Activated T-helper 2 cell treated with anti-CD3 and anti-CD28 coated beads, Interferon-gamma antibody, Interleukin-2, Interleukin-4, amounts not matched to agents 10 μg/mL and 5 μg/mL and 100 μg/mL, durations not matched to agents 14 hours and 24 hours and 36 hours (primary cell): ENCODE data around the gene TRPM8. TPM values are rescaled to one million over a fixed set of nuclear protein-coding genes. Genes with fewer than 3 reads are reported as not detected.

Source experiments
- DNase-seq: peaks from one replicate; pipeline ENCODE4 v3.0.0; 2021; ENCODE audit warnings: low spot score
- H3K27ac Mint-ChIP-seq: one replicate; pipeline ENCODE4 v1.8.0; 2021; ENCODE audit warnings: mixed read lengths
- H3K27me3 Mint-ChIP-seq: one replicate; pipeline ENCODE4 v1.8.0; 2021; ENCODE audit warnings: low read depth, mixed read lengths
- H3K36me3 Mint-ChIP-seq: one replicate; pipeline ENCODE4 v1.8.0; 2021; ENCODE audit warnings: low read depth, mixed read lengths
- H3K4me1 Mint-ChIP-seq: one replicate; pipeline ENCODE4 v1.8.0; 2021; ENCODE audit warnings: low read depth, mixed read lengths
- H3K4me3 Mint-ChIP-seq: one replicate; pipeline ENCODE4 v1.8.0; 2021; ENCODE audit warnings: low read depth, mild to moderate bottlenecking, moderate library complexity, mixed read lengths
- H3K9me3 Mint-ChIP-seq: one replicate; pipeline ENCODE4 v1.8.0; 2021; ENCODE audit warnings: mixed read lengths
- intact Hi-C: fragments of 100-400 bp; cut with micrococcal nuclease; formaldehyde crosslinking; loops from one replicate; pipeline ENCODE4 v1.15.1; 2023
- total RNA-seq: library from RNA; stranded (reverse); gene quantifications from 2 replicates; pipeline ENCODE4 v1.2.3, GENCODE V29; 2022

TRPM8 gene
- total RNA-seq, 1 donor from 2014 or later = not detected

- H3K4me3 Mint-ChIP-seq = no peak within 1 kb of the TSS
Measured at GRCh38 chr2:234050455-234051135, 133.4 kb downstream of the TRPM8 start, which contains the start of gene SPP2. Gene SPP2, plus strand, starts transcription at chr2:234050702. Its CDS starts 85 bp downstream, at chr2:234050787.

DNA sequence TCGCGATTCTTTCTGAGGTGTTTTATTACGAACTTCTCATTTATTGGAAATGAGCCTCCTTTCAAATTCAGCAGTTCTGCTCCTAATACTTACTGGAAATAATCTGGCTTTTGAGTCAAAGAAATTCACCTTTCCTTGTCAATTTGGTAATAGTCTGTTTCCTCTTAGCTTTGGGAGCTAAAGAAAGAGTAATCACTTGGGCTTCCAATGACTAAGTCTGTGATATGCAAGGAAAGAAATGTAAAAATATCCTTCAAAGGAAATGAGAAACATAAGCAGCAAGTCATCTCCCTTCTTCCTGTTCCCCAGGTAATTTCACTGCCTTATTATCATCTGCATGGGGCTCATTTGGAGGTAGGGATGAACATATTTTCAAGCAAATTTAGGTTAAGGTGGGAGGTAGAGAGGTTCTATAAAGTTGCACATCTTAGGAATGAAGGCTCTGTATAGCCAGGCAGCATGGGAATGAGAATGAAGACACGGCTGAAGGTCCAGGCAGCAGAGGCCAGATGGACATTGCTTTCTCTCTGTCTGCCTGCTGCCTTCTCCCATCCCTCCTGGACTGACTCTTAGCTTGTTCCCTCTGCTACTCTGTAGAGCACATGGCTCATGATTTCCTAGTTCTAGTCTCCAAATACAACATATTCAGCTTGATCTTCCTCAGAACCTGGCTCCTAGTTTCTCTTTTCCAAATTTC, 134.3 kb downstream of the TRPM8 start:
- peaks cover 43% of the 10 kb centered on the region for H3K27me3 Mint-ChIP-seq
- no peak overlapping the region for H3K4me3 Mint-ChIP-seq
- DNase-seq = no peak
- no peaks in the 10 kb centered on the region for H3K36me3 Mint-ChIP-seq
- intact Hi-C loops = no loop called here
- H3K9me3 Mint-ChIP-seq = no peaks in the 10 kb centered on the region
- H3K4me1 Mint-ChIP-seq = no peaks in the 10 kb centered on the region
- no peak overlapping the region for H3K27ac Mint-ChIP-seq

More at GRCh38 chr2:234050455-234051135, 133.4 kb downstream of the TRPM8 start, which contains the start of gene SPP2:
- Mint-ChIP-seq H3K4me1 (no peaks in the 10 kb centered on the region), H3K36me3 (no peaks in the 10 kb centered on the region), H3K9me3 (no peaks in the 10 kb centered on the region), H3K27me3 (peaks cover 41% of the 10 kb centered on the region), H3K27ac (no peak within 1 kb of the TSS)
- intact Hi-C loops = no loop called here
- DNase-seq = no peak

DNA sequence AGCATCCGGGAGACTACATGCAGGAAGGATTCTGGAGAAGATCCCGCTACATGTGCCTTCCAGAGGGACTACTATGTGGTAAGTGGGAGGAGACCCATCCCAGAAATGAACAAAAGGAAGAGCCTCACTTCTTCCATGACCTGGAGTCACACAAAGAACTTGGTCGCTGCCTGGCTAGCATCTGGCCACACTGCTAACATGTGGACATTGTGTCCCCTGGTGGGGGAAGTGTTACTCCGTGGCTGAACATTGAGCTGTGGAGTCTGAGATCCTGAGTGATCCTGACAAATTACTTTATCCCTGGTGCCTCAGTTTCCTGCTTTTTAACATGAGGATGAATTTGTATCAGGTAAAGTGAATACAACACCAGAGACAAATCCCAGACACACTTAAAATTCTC, 141.7 kb downstream of the TRPM8 start:
- peaks cover 45% of the 10 kb centered on the region for H3K27me3 Mint-ChIP-seq
- no peak overlapping the region for H3K4me3 Mint-ChIP-seq
- H3K9me3 Mint-ChIP-seq = no peaks in the 10 kb centered on the region
- DNase-seq = no peak
- intact Hi-C loops = no loop called here
- H3K4me1 Mint-ChIP-seq = peaks cover 4% of the 10 kb centered on the region
- no peak overlapping the region for H3K27ac Mint-ChIP-seq
- no peaks in the 10 kb centered on the region for H3K36me3 Mint-ChIP-seq

GRCh38 chr2:234060236-234060635, 143.1 kb downstream of the TRPM8 start:
- Mint-ChIP-seq H3K4me1 (peaks cover 4% of the 10 kb centered on the region), H3K9me3 (no peaks in the 10 kb centered on the region), H3K27ac (no peak overlapping the region), H3K36me3 (no peaks in the 10 kb centered on the region), H3K27me3 (peaks cover 48% of the 10 kb centered on the region), H3K4me3 (no peak overlapping the region)
- intact Hi-C loops = no loop called here
- no peak for DNase-seq

DNA sequence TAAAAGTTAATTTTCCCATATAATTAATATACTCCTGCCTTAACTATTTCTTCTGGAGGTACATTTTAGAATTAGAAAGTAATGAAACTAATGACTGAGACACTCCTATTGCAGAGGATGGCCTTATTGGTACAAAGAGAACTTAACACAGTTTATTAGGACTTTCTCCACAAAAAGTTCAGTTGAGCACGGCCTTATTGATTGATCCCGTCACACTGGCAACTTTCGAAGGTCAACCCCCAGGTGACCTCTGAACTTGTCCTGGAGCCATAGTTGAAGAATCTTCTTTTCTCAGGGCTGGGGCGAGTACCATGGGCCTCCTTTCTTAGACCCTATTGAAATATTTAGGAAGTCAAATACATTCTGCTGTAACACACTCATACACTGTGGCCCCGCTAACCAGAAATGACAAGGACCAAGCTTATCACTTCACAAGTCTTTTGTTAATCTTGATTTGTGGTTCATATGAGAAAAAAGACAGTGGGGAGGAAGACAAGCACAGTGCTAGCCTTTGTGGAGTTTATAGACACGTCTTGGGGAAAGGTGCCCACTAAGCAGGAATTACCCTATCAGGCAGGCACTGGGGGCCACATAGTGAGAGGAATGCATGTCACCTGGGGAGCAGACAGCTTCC, 144.6 kb downstream of the TRPM8 start:
- no peak overlapping the region for H3K27ac Mint-ChIP-seq
- no peaks in the 10 kb centered on the region for H3K9me3 Mint-ChIP-seq
- peaks cover 4% of the 10 kb centered on the region for H3K4me1 Mint-ChIP-seq
- peaks cover 46% of the 10 kb centered on the region for H3K27me3 Mint-ChIP-seq
- no peak for DNase-seq
- H3K36me3 Mint-ChIP-seq = no peaks in the 10 kb centered on the region
- H3K4me3 Mint-ChIP-seq = no peak overlapping the region
- intact Hi-C loops = no loop called here

- no peak overlapping the region for H3K4me3 Mint-ChIP-seq
- intact Hi-C loops = no loop called here
- DNase-seq = no peak
Measured at GRCh38 chr2:234066587-234066986, 149.4 kb downstream of the TRPM8 start.

More at GRCh38 chr2:234066587-234066986, 149.4 kb downstream of the TRPM8 start:
- Mint-ChIP-seq H3K9me3 (no peaks in the 10 kb centered on the region), H3K4me1 (peaks cover 5% of the 10 kb centered on the region), H3K27me3 (peaks cover 26% of the 10 kb centered on the region), H3K27ac (no peak overlapping the region), H3K36me3 (no peaks in the 10 kb centered on the region)

Other genes starting within 250 kb of the TRPM8 start
- not detected in 2 replicates for gene UGT1A9, start 245.5 kb upstream of the TRPM8 start, total RNA-seq
- gene UGT1A7, start 235.5 kb upstream of the TRPM8 start, total RNA-seq = not detected in 2 replicates
- not detected in 2 replicates for gene UGT1A6, start 224.5 kb upstream of the TRPM8 start, total RNA-seq
- not detected in 2 replicates for gene UGT1A5, start 204.5 kb upstream of the TRPM8 start, total RNA-seq
- gene UGT1A4, start 198.6 kb upstream of the TRPM8 start, total RNA-seq = not detected in 2 replicates
- not detected in 2 replicates for gene UGT1A3, start 188.3 kb upstream of the TRPM8 start, total RNA-seq
- not detected in 2 replicates for gene UGT1A1, start 157.1 kb upstream of the TRPM8 start, total RNA-seq
- gene MROH2A, start 139.0 kb upstream of the TRPM8 start, total RNA-seq = not detected in 2 replicates
- 50.5 and 52.4 TPM in 2 replicates for gene HJURP, start 62.8 kb upstream of the TRPM8 start, total RNA-seq
- not detected in 2 replicates for gene SPP2, start 133.3 kb downstream of the TRPM8 start, total RNA-seq